HL-60 (cell line): ENCODE measurements around the gene AP1B1.
"Not testable (repeated sequence)": the region's sequence is repeated elsewhere in the genome, so short reads cannot be mapped to it uniquely, and the experiment has no call there.

ENCODE experiments used
- DNase-seq, 2 experiments: peaks; one replicate each; pipeline ENCODE4 v3.0.0-alpha.2; 2010 to 2020; ENCODE audit warnings: low read depth in 1 of 2, low spot score in 1 of 2
- H3K27ac ChIP-seq: fragments of 250-450 bp; sonication (Bioruptor Pico); replicated peaks from 2 replicates; pipeline ENCODE4 v1.5.1; 2020; ENCODE audit warnings: mild to moderate bottlenecking, moderate library complexity
- H3K27me3 ChIP-seq: fragments of 250-450 bp; sonication (Bioruptor Pico); 2 replicates; pipeline ENCODE4 v1.5.1; 2021; ENCODE audit warnings: mild to moderate bottlenecking, moderate library complexity; ENCODE audit not compliant: insufficient read depth, poor library complexity, severe bottlenecking
- H3K4me3 ChIP-seq: replicated peaks from 2 replicates; pipeline ENCODE4 v1.5.1; 2011; ENCODE audit warnings: mild to moderate bottlenecking, control low read depth, low read length; ENCODE audit not compliant: insufficient read depth
- CTCF ChIP-seq: IDR thresholded peaks from one replicate; pipeline ENCODE4 v1.5.1; 2011; ENCODE audit warnings: low read length, control low read depth, inconsistent platforms; ENCODE audit not compliant: insufficient read depth
- GABPA ChIP-seq: IDR thresholded peaks from 2 replicates; pipeline ENCODE4 v1.6.1; 2012; ENCODE audit warnings: low read depth
- POLR2AphosphoS5 ChIP-seq: IDR thresholded peaks from 2 replicates; pipeline ENCODE4 v1.6.1; 2012; ENCODE audit warnings: low read depth
- REST ChIP-seq: IDR thresholded peaks from 2 replicates; pipeline ENCODE4 v1.6.1; 2012; ENCODE audit warnings: low read depth; ENCODE audit not compliant: insufficient replicate concordance
- SPI1 ChIP-seq: IDR thresholded peaks from 2 replicates; pipeline ENCODE4 v1.6.1; 2012; ENCODE audit warnings: low read depth, mild to moderate bottlenecking, borderline replicate concordance

AP1B1 gene

GRCh38 chr22:29375398-29376076 is 12.8 kb downstream of the AP1B1 start:
- H3K27ac ChIP-seq, result no peak overlapping the region
- DNase-seq, result no peak

GRCh38 chr22:29374806-29375205 is 13.6 kb downstream of the AP1B1 start:
- not testable (repeated sequence) for H3K27me3 ChIP-seq, H3K4me3 ChIP-seq, H3K27ac ChIP-seq, DNase-seq

More at GRCh38 chr22:29375398-29376076, 12.8 kb downstream of the AP1B1 start:
- Histone ChIP-seq H3K27me3 (no peaks in the 10 kb centered on the region), H3K4me3 (no peak overlapping the region)
- no peak for TF ChIP-seq SPI1
- TF ChIP-seq GABPA, result no peak
- TF ChIP-seq CTCF, result no peak
- no peak for TF ChIP-seq REST
- no peak for TF ChIP-seq POLR2AphosphoS5

- no peak for DNase-seq
- Histone ChIP-seq H3K4me3 (no peak overlapping the region), H3K27ac (no peak overlapping the region), H3K27me3 (no peaks in the 10 kb centered on the region)
- TF ChIP-seq SPI1 (no peak), REST (no peak), POLR2AphosphoS5 (no peak), CTCF (no peak)
Observed at GRCh38 chr22:29374401-29374800, 14.0 kb downstream of the AP1B1 start.

GRCh38 chr22:29370537-29370936 is 17.8 kb downstream of the AP1B1 start:
- H3K27me3 ChIP-seq, result no peaks in the 10 kb centered on the region
- no peak for TF ChIP-seq GABPA
- TF ChIP-seq POLR2AphosphoS5, result no peak
- no peak for TF ChIP-seq CTCF
- TF ChIP-seq REST, result no peak
- no peak for TF ChIP-seq SPI1
- H3K27ac ChIP-seq, result no peak overlapping the region
- DNase-seq, result no peak
- H3K4me3 ChIP-seq, result no peak overlapping the region
